ENCODE data around the gene MORN5. TPM values are rescaled to one million over a fixed set of nuclear protein-coding genes. Genes with fewer than 3 reads are reported as not detected.

Gene MORN5
- total RNA-seq, 1 donor = 0.36 TPM

- Histone ChIP-seq H3K9me3 (ENCODE audit: low read depth, low read length) (no peaks in the 10 kb centered on the region), H4K20me1 (ENCODE audit: insufficient read depth, low read length) (no peaks in the 10 kb centered on the region), H3K79me2 (ENCODE audit: insufficient read depth, low read length) (no peaks in the 10 kb centered on the region), H3K4me2 (ENCODE audit: insufficient read depth, low read length) (no peak overlapping the region), H3K4me3 (ENCODE audit: insufficient read depth, low read length) (no peak overlapping the region), H3K4me1 (ENCODE audit: insufficient read depth, low read length) (peaks cover 29% of the 10 kb centered on the region), H3K27ac (ENCODE audit: low read depth, low read length) (no peak overlapping the region), H2AFZ (ENCODE audit: low read length) (no peak overlapping the region), H3K27me3 (ENCODE audit: insufficient read depth, low read length) (no peaks in the 10 kb centered on the region), H3K36me3 (ENCODE audit: insufficient read depth, low read length) (no peaks in the 10 kb centered on the region)
- no peak for TF ChIP-seq CTCF (IDR thresholded peaks at IDR 0.05; ENCODE audit: extremely low read depth, low read depth, low read length)
- DNase-seq (ENCODE audit: insufficient read length, low spot score, missing footprints) = no peak
Measured at GRCh38 chr9:122204491-122204890, 44.8 kb downstream of the MORN5 start.

- Histone ChIP-seq H3K79me2 (ENCODE audit: insufficient read depth, low read length) (no peaks in the 10 kb centered on the region), H3K4me3 (ENCODE audit: insufficient read depth, low read length) (no peak overlapping the region), H4K20me1 (ENCODE audit: insufficient read depth, low read length) (no peaks in the 10 kb centered on the region), H3K27ac (ENCODE audit: low read depth, low read length) (no peak overlapping the region), H3K9me3 (ENCODE audit: low read depth, low read length) (no peaks in the 10 kb centered on the region), H3K27me3 (ENCODE audit: insufficient read depth, low read length) (no peaks in the 10 kb centered on the region), H3K36me3 (ENCODE audit: insufficient read depth, low read length) (no peaks in the 10 kb centered on the region), H3K4me1 (ENCODE audit: insufficient read depth, low read length) (peaks cover 29% of the 10 kb centered on the region), H3K4me2 (ENCODE audit: insufficient read depth, low read length) (no peak overlapping the region), H2AFZ (ENCODE audit: low read length) (no peak overlapping the region)
- no peak for TF ChIP-seq CTCF (IDR thresholded peaks at IDR 0.05; ENCODE audit: extremely low read depth, low read depth, low read length)
- DNase-seq (ENCODE audit: insufficient read length, low spot score, missing footprints) = peak; percentile 35
Measured at GRCh38 chr9:122205176-122205575, 45.5 kb downstream of the MORN5 start.

- H3K9me3 ChIP-seq (ENCODE audit: low read depth, low read length) = no peaks in the 10 kb centered on the region
- DNase-seq (ENCODE audit: insufficient read length, low spot score, missing footprints) = peak; percentile 98
- no peak for TF ChIP-seq CTCF (IDR thresholded peaks at IDR 0.05; ENCODE audit: extremely low read depth, low read depth, low read length)
- peak overlapping the region; percentile 39 for H3K27ac ChIP-seq (ENCODE audit: low read depth, low read length)
- H3K4me3 ChIP-seq (ENCODE audit: insufficient read depth, low read length) = no peak overlapping the region
- no peaks in the 10 kb centered on the region for H4K20me1 ChIP-seq (ENCODE audit: insufficient read depth, low read length)
- peak overlapping the region; percentile 50 for H2AFZ ChIP-seq (ENCODE audit: low read length)
- H3K4me2 ChIP-seq (ENCODE audit: insufficient read depth, low read length) = peak overlapping the region; percentile 44
- peaks cover 6% of the 10 kb centered on the region for H3K27me3 ChIP-seq (ENCODE audit: insufficient read depth, low read length)
- H3K36me3 ChIP-seq (ENCODE audit: insufficient read depth, low read length) = no peaks in the 10 kb centered on the region
- peaks cover 24% of the 10 kb centered on the region for H3K4me1 ChIP-seq (ENCODE audit: insufficient read depth, low read length)
- H3K79me2 ChIP-seq (ENCODE audit: insufficient read depth, low read length) = no peaks in the 10 kb centered on the region
Measured at GRCh38 chr9:122206118-122207046, 46.7 kb downstream of the MORN5 start.

- Histone ChIP-seq H3K4me3 (ENCODE audit: insufficient read depth, low read length) (no peak overlapping the region), H3K27ac (ENCODE audit: low read depth, low read length) (no peak overlapping the region)
Measured at GRCh38 chr9:122207096-122207495, 47.4 kb downstream of the MORN5 start.

More at GRCh38 chr9:122207096-122207495, 47.4 kb downstream of the MORN5 start:
- H3K4me2 ChIP-seq (ENCODE audit: insufficient read depth, low read length) = no peak overlapping the region
- peaks cover 13% of the 10 kb centered on the region for H3K27me3 ChIP-seq (ENCODE audit: insufficient read depth, low read length)
- H4K20me1 ChIP-seq (ENCODE audit: insufficient read depth, low read length) = no peaks in the 10 kb centered on the region
- no peaks in the 10 kb centered on the region for H3K36me3 ChIP-seq (ENCODE audit: insufficient read depth, low read length)
- DNase-seq (ENCODE audit: insufficient read length, low spot score, missing footprints) = peak; percentile 62
- peaks cover 18% of the 10 kb centered on the region for H3K4me1 ChIP-seq (ENCODE audit: insufficient read depth, low read length)
- H3K79me2 ChIP-seq (ENCODE audit: insufficient read depth, low read length) = no peaks in the 10 kb centered on the region
- no peaks in the 10 kb centered on the region for H3K9me3 ChIP-seq (ENCODE audit: low read depth, low read length)
- TF ChIP-seq CTCF (IDR thresholded peaks at IDR 0.05; ENCODE audit: extremely low read depth, low read depth, low read length) = no peak
- H2AFZ ChIP-seq (ENCODE audit: low read length) = no peak overlapping the region
